Immature natural killer cell (primary cell): ENCODE data around the gene PRPH. TPM values are rescaled to one million over a fixed set of nuclear protein-coding genes. Genes with fewer than 3 reads are reported as not detected.

ENCODE experiments used
- DNase-seq, 3 donors: peaks; one replicate each; pipeline ENCODE4 v3.0.0; 2022; ENCODE audit warnings: mixed read lengths in 1 of 3
- H3K27ac Mint-ChIP-seq, 6 donors: one replicate each; pipeline ENCODE4 v1.8.0; 2020; ENCODE audit warnings: mixed read lengths in 6 of 6, mild to moderate bottlenecking in 5 of 6, inconsistent platforms in 4 of 6, moderate library complexity in 3 of 6
- H3K27me3 Mint-ChIP-seq, 3 donors: one replicate each; pipeline ENCODE4 v1.8.0; 2020 to 2021; ENCODE audit warnings: low read depth in 3 of 3, mild to moderate bottlenecking in 3 of 3, mixed read lengths in 3 of 3, moderate library complexity in 3 of 3, inconsistent platforms in 1 of 3
- H3K36me3 Mint-ChIP-seq, 3 donors: one replicate each; pipeline ENCODE4 v1.8.0; 2020; ENCODE audit warnings: mixed read lengths in 3 of 3, inconsistent platforms in 2 of 3, mild to moderate bottlenecking in 2 of 3
- H3K4me1 Mint-ChIP-seq, 2 donors: one replicate each; pipeline ENCODE4 v1.8.0; 2020; ENCODE audit warnings: inconsistent platforms in 2 of 2, mild to moderate bottlenecking in 2 of 2, mixed read lengths in 2 of 2, moderate library complexity in 1 of 2
- H3K4me3 Mint-ChIP-seq, 5 donors: one replicate each; pipeline ENCODE4 v1.8.0; 2020; ENCODE audit warnings: mild to moderate bottlenecking in 5 of 5, mixed read lengths in 5 of 5, inconsistent platforms in 3 of 5, moderate library complexity in 3 of 5
- H3K9me3 Mint-ChIP-seq, 6 donors: one replicate each; pipeline ENCODE4 v1.8.0; 2020; ENCODE audit warnings: mild to moderate bottlenecking in 6 of 6, mixed read lengths in 6 of 6, inconsistent platforms in 4 of 6, moderate library complexity in 3 of 6
- polyA plus RNA-seq, 3 donors: library from polyadenylated mRNA; unstranded; fragments of 300-500 nt; fragmentation: Illumina TruSeq; gene quantifications; one replicate each; pipeline ENCODE4 v1.2.3, GENCODE V29; 2021

The PRPH gene
- polyA plus RNA-seq, 3 donors from 2014 or later, result not detected

- no peak overlapping the region for H3K27ac Mint-ChIP-seq
These were observed 11.2 kb upstream of the PRPH start for GRCh38 chr12:49283541-49284429.

GRCh38 chr12:49284672-49285071 is 10.3 kb upstream of the PRPH start:
- Mint-ChIP-seq H3K9me3 (no peaks in the 10 kb centered on the region), H3K4me3 (no peak overlapping the region), H3K4me1 (no peaks in the 10 kb centered on the region), H3K27ac (no peak overlapping the region), H3K27me3 (peaks cover 2 to 20% (median 7%) of the 10 kb centered on the region in 3 donors), H3K36me3 (no peaks in the 10 kb centered on the region)
- no peak for DNase-seq

More at GRCh38 chr12:49283541-49284429, 11.2 kb upstream of the PRPH start:
- Mint-ChIP-seq H3K27me3 (peaks cover 2 to 17% (median 7%) of the 10 kb centered on the region in 3 donors), H3K4me1 (no peaks in the 10 kb centered on the region), H3K4me3 (no peak overlapping the region), H3K9me3 (no peaks in the 10 kb centered on the region), H3K36me3 (no peaks in the 10 kb centered on the region)
- no peak for DNase-seq

GRCh38 chr12:49287876-49288275 is 7.1 kb upstream of the PRPH start:
- no peaks in the 10 kb centered on the region for H3K9me3 Mint-ChIP-seq
- H3K27ac Mint-ChIP-seq, result no peak overlapping the region
- H3K4me1 Mint-ChIP-seq, result no peaks in the 10 kb centered on the region
- H3K27me3 Mint-ChIP-seq, result peaks cover 3 to 17% (median 7%) of the 10 kb centered on the region in 3 donors
- no peak for DNase-seq
- no peaks in the 10 kb centered on the region for H3K36me3 Mint-ChIP-seq
- no peak overlapping the region for H3K4me3 Mint-ChIP-seq

GRCh38 chr12:49288412-49288853 is 6.5 kb upstream of the PRPH start:
- Mint-ChIP-seq H3K27ac (no peak overlapping the region), H3K27me3 (peaks cover 3 to 17% (median 7%) of the 10 kb centered on the region in 3 donors), H3K4me1 (no peaks in the 10 kb centered on the region), H3K9me3 (no peaks in the 10 kb centered on the region), H3K4me3 (no peak overlapping the region), H3K36me3 (no peaks in the 10 kb centered on the region)
- peak; percentile 58 to 67 (median 66) for DNase-seq

- no peaks in the 10 kb centered on the region for H3K4me1 Mint-ChIP-seq
- no peaks in the 10 kb centered on the region for H3K36me3 Mint-ChIP-seq
- H3K9me3 Mint-ChIP-seq, result no peaks in the 10 kb centered on the region
- H3K4me3 Mint-ChIP-seq, result no peak overlapping the region
- peaks cover 5 to 16% (median 7%) of the 10 kb centered on the region in 3 donors for H3K27me3 Mint-ChIP-seq
- no peak for DNase-seq
- H3K27ac Mint-ChIP-seq, result no peak overlapping the region
These were observed 5.9 kb upstream of the PRPH start for GRCh38 chr12:49288922-49289555.

GRCh38 chr12:49292729-49293055 is 2.3 kb upstream of the PRPH start:
- Mint-ChIP-seq H3K4me3 (no peak overlapping the region), H3K27me3 (peaks cover 4 to 12% (median 11%) of the 10 kb centered on the region in 3 donors), H3K9me3 (no peaks in the 10 kb centered on the region), H3K27ac (no peak overlapping the region), H3K4me1 (peaks cover 0 to 7% of the 10 kb centered on the region in 2 donors), H3K36me3 (no peaks in the 10 kb centered on the region)
- no peak for DNase-seq

GRCh38 chr12:49293056-49293956 is 1.6 kb upstream of the PRPH start:
- H3K4me1 Mint-ChIP-seq, result peaks cover 0 to 7% of the 10 kb centered on the region in 2 donors
- peaks cover 6 to 16% (median 12%) of the 10 kb centered on the region in 3 donors for H3K27me3 Mint-ChIP-seq
- no peak overlapping the region for H3K27ac Mint-ChIP-seq
- no peak overlapping the region for H3K4me3 Mint-ChIP-seq
- DNase-seq, result no peak
- no peaks in the 10 kb centered on the region for H3K36me3 Mint-ChIP-seq
- no peaks in the 10 kb centered on the region for H3K9me3 Mint-ChIP-seq

- H3K27me3 Mint-ChIP-seq, result peaks cover 5 to 21% (median 11%) of the 10 kb centered on the region in 3 donors
- H3K36me3 Mint-ChIP-seq, result no peaks in the 10 kb centered on the region
- H3K27ac Mint-ChIP-seq, result no peak overlapping the region
- H3K4me1 Mint-ChIP-seq, result peaks cover 0 to 7% of the 10 kb centered on the region in 2 donors
- peaks cover 0 to 1% (median 0%) of the 10 kb centered on the region in 6 donors for H3K9me3 Mint-ChIP-seq
- no peak overlapping the region for H3K4me3 Mint-ChIP-seq
- DNase-seq, result no peak
These were observed 702 bp upstream of the PRPH start for GRCh38 chr12:49294086-49294803.

GRCh38 chr12:49294804-49295081 is 204 bp upstream of the PRPH start:
- Mint-ChIP-seq H3K36me3 (no peaks in the 10 kb centered on the region), H3K4me1 (peaks cover 0 to 7% of the 10 kb centered on the region in 2 donors), H3K27ac (no peak overlapping the region), H3K9me3 (peaks cover 0 to 1% (median 0%) of the 10 kb centered on the region in 6 donors), H3K27me3 (peaks cover 5 to 21% (median 11%) of the 10 kb centered on the region in 3 donors), H3K4me3 (no peak overlapping the region)
- DNase-seq, result no peak

GRCh38 chr12:49296034-49296835 is 1.3 kb downstream of the PRPH start:
- Mint-ChIP-seq H3K27ac (no peak overlapping the region), H3K27me3 (peaks cover 5 to 21% (median 16%) of the 10 kb centered on the region in 3 donors)

GRCh38 chr12:49296836-49297694 is 2.1 kb downstream of the PRPH start:
- Mint-ChIP-seq H3K36me3 (no peaks in the 10 kb centered on the region), H3K27ac (no peak overlapping the region), H3K4me3 (peak overlapping the region in 3 of 5 donors; percentile 8 to 36 (median 35)), H3K27me3 (peaks cover 5 to 22% (median 21%) of the 10 kb centered on the region in 3 donors), H3K9me3 (peaks cover 0 to 1% (median 0%) of the 10 kb centered on the region in 6 donors), H3K4me1 (peaks cover 0 to 7% of the 10 kb centered on the region in 2 donors)
- DNase-seq, result no peak

More at GRCh38 chr12:49296034-49296835, 1.3 kb downstream of the PRPH start:
- Mint-ChIP-seq H3K36me3 (no peaks in the 10 kb centered on the region), H3K4me1 (peaks cover 0 to 7% of the 10 kb centered on the region in 2 donors), H3K9me3 (peaks cover 0 to 1% (median 0%) of the 10 kb centered on the region in 6 donors), H3K4me3 (peak overlapping the region in 2 of 5 donors; percentile 33 to 35)
- DNase-seq, result peak; percentile 9 to 34 (median 22)

GRCh38 chr12:49297695-49298060 is 2.7 kb downstream of the PRPH start:
- Mint-ChIP-seq H3K4me3 (no peak overlapping the region), H3K36me3 (no peaks in the 10 kb centered on the region), H3K9me3 (peaks cover 0 to 1% (median 0%) of the 10 kb centered on the region in 6 donors), H3K4me1 (peaks cover 0 to 7% of the 10 kb centered on the region in 2 donors), H3K27ac (no peak overlapping the region), H3K27me3 (peaks cover 7 to 21% (median 19%) of the 10 kb centered on the region in 3 donors)
- no peak for DNase-seq
